NCI-H2081 (cell line): Measurements from ENCODE around the gene MUC20.
"Not testable (repeated sequence)": the region's sequence is repeated elsewhere in the genome, so short reads cannot be mapped to it uniquely, and the experiment has no call there.

Experiments
- DNase-seq, 2 experiments: peaks; one replicate each; lab custom pipeline; 2025; lab: John Stamatoyannopoulos, UW

The MUC20 gene

GRCh38 chr3:195711091-195711812, 9.5 kb upstream of the MUC20 start:
- not testable (repeated sequence) for DNase-seq

DNA sequence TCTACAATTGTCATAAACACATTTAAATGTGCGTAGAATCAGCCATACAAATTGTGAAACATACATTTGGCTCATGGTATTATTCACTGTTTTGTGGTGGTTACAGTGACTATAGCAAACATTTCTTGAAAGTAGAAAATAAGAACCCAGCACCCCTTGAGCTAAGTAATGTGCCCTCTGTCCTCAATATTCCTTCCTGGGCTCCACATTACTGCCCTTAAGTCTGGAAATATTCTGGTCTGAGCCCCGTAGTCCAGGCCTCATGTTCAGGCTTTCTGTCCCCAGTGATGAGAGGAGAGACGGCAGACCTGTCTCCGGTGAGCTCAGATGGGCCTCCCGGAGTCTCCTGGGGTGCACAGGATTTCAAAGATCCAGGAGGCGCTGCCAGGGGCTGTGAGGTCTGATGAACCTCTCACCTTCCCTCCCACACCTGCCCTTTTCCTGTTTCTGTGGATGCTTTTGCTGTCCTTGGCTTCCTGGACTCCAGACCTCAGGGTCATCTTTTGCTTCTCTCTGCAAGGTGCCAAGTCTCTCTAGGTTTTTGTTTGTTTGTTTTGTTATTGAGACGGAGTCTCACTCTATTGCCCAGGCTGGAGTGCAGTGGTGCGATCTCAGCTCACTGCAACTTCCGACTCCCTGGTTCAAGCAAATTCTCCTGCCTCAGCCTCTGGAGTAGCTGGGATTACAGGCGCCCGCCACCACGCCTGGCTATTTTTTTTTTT, 8.8 kb upstream of the MUC20 start:
- no peak for DNase-seq

DNA sequence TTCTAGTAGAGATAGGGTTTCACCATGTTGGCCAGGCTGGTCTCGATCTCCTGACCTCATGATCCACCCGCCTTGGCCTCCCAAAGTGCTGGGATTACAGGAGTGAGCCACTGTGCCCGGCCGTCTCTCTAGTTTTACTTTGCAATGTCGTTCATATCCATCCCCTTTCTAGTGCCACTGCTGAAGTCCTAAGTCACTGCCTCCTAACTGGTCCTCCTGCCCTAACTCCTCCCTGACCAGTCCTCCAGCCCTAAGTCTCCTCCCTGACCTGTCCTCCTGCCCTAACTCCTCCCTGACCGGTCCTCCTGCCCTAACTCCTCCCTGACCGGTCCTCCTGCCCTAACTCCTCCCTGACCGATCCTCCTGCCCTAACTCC, 8.3 kb upstream of the MUC20 start:
- DNase-seq: not testable (repeated sequence)

DNA sequence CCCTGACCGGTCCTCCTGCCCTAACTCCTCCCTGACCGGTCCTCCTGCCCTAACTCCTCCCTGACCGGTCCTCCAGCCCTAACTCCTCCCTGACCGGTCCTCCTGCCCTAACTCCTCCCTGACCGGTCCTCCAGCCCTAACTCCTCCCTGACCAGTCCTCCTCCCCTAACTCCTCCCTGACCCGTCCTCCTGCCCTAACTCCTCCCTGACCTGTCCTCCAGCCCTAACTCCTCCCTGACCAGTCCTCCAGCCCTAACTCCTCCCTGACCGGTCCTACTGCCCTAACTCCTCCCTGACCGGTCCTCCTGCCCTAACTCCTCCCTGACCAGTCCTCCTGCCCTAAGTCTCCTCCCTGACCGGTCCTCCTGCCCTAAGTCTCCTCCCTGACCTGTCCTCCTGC, 7.6 kb upstream of the MUC20 start:
- not testable (repeated sequence) for DNase-seq

GRCh38 chr3:195714380-195715011, 6.3 kb upstream of the MUC20 start:
- no peak for DNase-seq

GRCh38 chr3:195715134-195715533, 5.6 kb upstream of the MUC20 start:
- no peak for DNase-seq

GRCh38 chr3:195715583-195716266, 5.1 kb upstream of the MUC20 start:
- no peak for DNase-seq

DNA sequence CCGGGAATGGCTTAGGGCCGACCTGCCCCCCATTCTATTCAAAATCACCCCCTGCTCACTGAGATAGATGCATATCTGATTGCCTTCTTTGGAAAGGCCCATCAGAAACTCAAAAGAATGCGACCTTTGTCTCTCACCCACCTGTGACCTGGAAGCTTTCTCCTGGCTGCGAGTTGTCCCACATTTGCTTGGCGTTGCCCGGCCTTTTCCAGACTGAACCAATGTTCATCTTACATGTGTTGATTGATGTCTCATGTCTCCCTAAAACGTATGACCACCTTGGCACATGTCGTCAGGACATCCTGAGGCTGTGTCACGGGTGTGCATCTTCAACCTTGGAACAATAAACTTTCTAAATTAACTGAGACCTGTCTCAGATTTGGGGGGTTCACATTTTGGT, 3.4 kb upstream of the MUC20 start:
- DNase-seq: no peak

GRCh38 chr3:195717852-195718476, 2.8 kb upstream of the MUC20 start:
- no peak for DNase-seq

DNA sequence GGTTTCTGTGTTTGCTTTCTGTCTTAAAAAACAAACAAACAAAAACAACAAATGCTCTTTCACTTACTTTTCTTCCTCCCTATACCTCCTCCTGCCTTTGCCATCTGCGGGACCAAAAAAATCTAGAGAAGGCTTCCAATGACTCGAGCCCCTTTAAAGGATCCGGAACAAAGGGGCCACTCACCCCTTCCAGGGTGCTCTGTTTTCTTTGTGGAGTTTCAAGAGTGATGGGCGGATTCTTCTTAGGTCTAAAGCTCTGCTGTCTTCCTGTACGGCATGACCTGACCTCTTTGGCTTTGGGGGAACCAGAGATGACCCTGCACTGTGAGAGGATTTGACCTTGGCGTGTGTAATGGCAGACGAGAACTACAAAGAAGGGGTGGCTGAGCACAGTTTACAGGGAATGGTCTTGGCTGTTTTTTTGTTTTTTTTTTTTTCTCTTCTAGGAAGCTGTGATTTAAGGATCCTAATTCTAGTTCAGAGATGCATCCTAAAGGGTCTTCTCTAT, 2.2 kb upstream of the MUC20 start:
- no peak for DNase-seq

DNA sequence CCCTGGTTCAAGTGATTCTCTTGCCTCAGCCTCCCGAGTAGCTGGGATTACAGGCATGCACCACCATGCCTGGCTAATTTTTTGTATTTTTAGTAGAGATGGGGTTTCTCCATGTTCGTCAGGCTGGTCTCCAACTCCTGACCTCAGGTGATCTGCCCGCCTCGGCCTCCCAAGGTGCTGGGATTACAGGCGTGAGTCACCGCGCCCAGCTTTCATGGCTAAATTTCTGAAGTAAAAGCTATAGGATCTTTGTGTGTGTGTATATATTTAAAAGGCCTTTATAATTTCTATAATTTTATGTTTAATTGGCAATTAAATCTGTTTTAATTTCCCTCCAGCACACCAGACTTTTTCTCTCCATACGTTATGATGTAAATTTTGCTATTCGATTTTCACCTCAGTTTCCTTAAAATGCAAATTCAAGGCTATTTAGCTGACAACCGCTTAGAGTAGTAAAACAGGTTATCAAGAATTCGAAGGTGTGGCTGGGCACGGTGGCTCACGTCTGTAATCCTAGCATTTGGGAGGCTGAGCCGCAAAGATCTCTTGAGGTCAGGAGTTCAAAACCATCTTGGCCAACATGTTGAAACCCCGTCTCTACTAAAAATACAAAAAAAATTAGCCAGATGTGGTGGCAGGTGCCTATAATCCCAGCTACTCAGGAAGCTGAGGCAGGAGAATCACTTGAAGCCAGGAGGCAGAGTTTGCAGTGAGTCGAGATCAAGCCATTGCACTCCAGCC, 1.1 kb upstream of the MUC20 start:
- not testable (repeated sequence) for DNase-seq

DNA sequence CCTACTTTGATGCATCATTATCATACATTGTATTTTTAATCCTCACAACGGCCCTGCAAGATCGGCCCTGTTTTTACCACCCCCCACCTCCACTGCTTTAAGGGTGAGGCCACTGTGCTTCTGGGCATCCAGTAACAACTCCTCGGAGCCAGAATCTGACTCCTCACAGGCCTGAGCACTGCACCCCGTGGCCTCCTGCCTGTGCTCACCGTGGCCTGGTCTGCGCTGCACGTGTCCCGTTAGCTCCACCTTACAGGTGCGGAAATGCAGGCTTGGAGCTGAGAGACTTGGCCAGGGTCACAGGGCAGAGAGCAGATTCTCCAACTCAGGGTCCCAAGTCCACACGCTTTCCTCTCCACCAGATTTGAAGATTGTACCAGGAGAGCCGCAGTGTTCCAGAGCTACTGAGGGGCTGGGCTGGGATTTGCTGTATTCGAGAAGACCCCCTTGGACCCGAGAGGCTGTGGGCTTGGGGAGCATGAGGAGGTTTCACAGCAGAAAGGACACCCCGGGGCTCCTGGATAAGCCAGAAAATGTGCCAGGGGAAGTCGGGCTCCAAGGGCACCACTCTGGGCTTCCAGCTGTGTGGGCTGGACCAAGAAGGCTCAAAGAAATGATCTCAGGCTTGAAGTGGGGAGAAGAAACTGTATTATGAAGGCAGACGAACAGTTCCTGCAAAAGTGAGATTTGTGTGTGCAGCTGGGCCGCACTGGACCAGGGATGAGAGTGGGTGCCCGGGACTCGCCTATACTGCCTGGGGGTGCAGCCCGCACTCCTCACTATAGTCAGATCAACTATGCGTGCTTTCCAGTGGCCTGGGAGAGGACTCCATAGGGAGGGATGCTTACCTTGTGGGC, 1.6 kb downstream of the MUC20 start:
- not testable (repeated sequence) for DNase-seq

DNA sequence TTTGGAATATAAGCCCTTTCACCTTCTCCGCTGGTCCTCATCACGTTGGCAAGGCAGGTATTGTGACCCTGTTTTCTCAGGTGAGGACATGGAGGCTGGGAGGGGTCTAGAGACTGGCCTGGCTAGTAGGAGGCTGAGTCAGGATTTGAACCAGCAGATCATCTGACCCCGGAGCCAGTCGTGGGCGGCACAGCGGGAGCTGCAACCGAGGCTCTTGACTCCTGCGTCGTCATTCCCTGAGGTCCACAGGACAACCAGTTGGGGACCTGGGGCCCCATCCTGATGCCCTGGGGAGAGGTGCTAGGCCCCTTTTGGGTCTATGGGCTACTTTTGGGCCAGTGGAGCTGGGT, 2.2 kb downstream of the MUC20 start:
- DNase-seq: not testable (repeated sequence)

GRCh38 chr3:195724363-195724762, 3.6 kb downstream of the MUC20 start:
- not testable (repeated sequence) for DNase-seq

- not testable (repeated sequence) for DNase-seq
Observed at GRCh38 chr3:195725916-195726740, 5.3 kb downstream of the MUC20 start.

DNA sequence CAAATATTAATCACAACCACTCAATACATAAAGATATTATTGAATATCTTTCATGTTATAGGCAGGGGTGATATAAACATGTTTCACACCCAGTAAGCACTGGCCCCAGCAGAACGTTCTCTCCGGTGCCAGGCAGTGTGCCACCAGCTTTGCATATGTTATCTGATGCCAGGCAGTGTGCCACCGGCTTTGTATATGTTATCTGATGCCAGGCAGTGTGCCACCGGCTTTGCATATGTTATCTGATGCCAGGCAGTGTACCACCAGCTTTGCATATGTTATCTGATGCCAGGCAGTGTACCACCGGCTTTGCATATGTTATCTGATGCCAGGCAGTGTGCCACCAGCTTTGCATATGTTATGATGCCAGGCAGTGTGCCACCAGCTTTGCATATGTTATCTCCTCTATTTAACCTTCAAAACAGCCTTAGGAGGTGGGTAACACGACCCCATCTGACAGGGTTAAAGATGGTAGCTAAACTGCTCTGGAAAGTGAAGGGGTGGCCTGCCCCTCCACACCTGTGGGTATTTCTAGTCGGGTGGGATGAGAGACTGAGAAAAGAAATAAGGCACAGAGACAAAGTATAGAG, 6.9 kb downstream of the MUC20 start:
- DNase-seq: no peak

GRCh38 chr3:195728789-195729188, 8.0 kb downstream of the MUC20 start:
- not testable (repeated sequence) for DNase-seq

- no peak for DNase-seq
Observed at GRCh38 chr3:195729476-195730251, 8.9 kb downstream of the MUC20 start.
